Muscle of leg (tissue), 11 donors: Measurements from ENCODE around the gene RNASET2. TPM values are rescaled to one million over a fixed set of nuclear protein-coding genes. Genes with fewer than 3 reads are reported as not detected.
"Not testable (repeated sequence)": the region's sequence is repeated elsewhere in the genome, so short reads cannot be mapped to it uniquely, and the experiment has no call there.

Experiments used
- DNase-seq: peaks from one replicate; pipeline ENCODE4 v3.0.0; 2013
- H3K27ac ChIP-seq: one replicate; pipeline ENCODE4 v1.5.1; 2013; ENCODE audit warnings: mild to moderate bottlenecking, low read length, control low read depth
- H3K27me3 ChIP-seq: one replicate; pipeline ENCODE4 v1.6.1; 2013; ENCODE audit warnings: low read length; ENCODE audit not compliant: control insufficient read depth, insufficient read depth
- H3K36me3 ChIP-seq: one replicate; pipeline ENCODE4 v1.6.1; 2013; ENCODE audit warnings: low read length; ENCODE audit not compliant: control insufficient read depth, insufficient read depth
- H3K4me1 ChIP-seq: one replicate; pipeline ENCODE4 v1.6.1; 2013; ENCODE audit warnings: low read length; ENCODE audit not compliant: control insufficient read depth, insufficient read depth
- H3K4me3 ChIP-seq: one replicate; pipeline ENCODE4 v1.5.1; 2013; ENCODE audit warnings: low read length, control low read depth
- H3K9me3 ChIP-seq: replicated peaks from 2 replicates; pipeline ENCODE4 v1.6.1; 2013; ENCODE audit warnings: low read depth, low read length; ENCODE audit not compliant: control insufficient read depth
- WGBS: methylation state at CpG from one replicate; pipeline ENCODE4 v1.1.5; 2013; ENCODE audit warnings: missing lambda C conversion rate; ENCODE audit not compliant: insufficient coverage; 5-methylcytosine and 5-hydroxymethylcytosine counted together
- polyA plus RNA-seq, 8 donors: library from polyadenylated mRNA; unstranded; fragments of 120-200 nt; gene quantifications; one replicate each; pipeline versions ENCODE4 v1.2.1 to v1.2.3, GENCODE V29; 2013; ENCODE audit warnings: inconsistent platforms in 1 of 8, low replicate concordance in 1 of 8; ENCODE audit not compliant: insufficient read length in 8 of 8, insufficient read depth in 1 of 8
- total RNA-seq: library from RNA; stranded (reverse); fragments of 120-200 nt; gene quantifications from one replicate; pipeline ENCODE4 v1.2.4, GENCODE V29; 2013

Gene RNASET2
- total and polyA plus RNA-seq, 9 donors: 15.4 to 23.8 (median 17.9) TPM

DNA sequence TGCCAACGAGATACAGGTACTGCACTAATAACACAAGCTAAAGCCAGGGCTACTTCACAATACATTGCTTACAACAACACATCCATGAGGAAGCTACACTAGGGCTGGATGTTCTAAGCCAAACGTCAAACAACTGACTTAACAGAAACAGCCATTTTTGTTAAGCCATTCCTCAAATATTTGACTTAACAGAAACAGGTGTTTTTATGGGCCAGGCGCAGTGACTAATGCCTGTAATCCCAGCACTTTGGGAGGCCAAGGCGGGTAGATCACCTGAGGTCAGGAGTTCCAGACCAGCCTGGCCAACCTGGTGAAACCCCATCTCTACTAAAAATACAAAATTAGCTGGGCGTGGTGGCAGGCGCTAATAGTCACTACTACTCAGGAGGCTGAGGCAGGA lies 7.6 kb downstream of the RNASET2 start:
- H3K36me3 ChIP-seq: peaks cover 13% of the 10 kb centered on the region
- DNase-seq, H3K27me3 ChIP-seq, H3K27ac ChIP-seq, H3K4me3 ChIP-seq, H3K9me3 ChIP-seq, H3K4me1 ChIP-seq: not testable (repeated sequence)
- WGBS: 64% methylated on average over 6 of the region's 6 CpGs

DNA sequence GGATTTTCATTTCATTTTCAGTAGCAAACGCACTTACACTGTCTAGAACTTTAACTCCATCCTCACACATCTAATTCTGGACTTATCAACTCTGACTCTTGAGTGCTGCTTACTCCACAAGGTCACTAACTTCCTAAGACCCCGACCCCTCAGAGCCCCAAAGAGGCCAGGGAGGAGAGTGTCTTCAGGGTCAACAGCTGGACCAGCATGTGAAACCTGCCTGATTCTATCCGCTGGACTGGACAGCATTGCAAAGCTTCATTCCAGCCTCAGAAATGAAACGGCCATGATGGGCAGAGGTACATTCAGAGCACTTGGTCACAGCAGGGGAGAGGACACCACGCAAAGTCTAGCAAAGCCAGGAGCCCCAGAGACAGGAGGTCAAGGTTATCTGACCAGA lies 9.1 kb downstream of the RNASET2 start:
- no peaks in the 10 kb centered on the region for H3K9me3 ChIP-seq
- DNase-seq: no peak
- no peaks in the 10 kb centered on the region for H3K4me1 ChIP-seq
- H3K27ac ChIP-seq: no peak overlapping the region
- no peak overlapping the region for H3K4me3 ChIP-seq
- peaks cover 11% of the 10 kb centered on the region for H3K36me3 ChIP-seq
- H3K27me3 ChIP-seq: no peaks in the 10 kb centered on the region
- 75% methylated on average over 5 of the region's 5 CpGs for WGBS

DNA sequence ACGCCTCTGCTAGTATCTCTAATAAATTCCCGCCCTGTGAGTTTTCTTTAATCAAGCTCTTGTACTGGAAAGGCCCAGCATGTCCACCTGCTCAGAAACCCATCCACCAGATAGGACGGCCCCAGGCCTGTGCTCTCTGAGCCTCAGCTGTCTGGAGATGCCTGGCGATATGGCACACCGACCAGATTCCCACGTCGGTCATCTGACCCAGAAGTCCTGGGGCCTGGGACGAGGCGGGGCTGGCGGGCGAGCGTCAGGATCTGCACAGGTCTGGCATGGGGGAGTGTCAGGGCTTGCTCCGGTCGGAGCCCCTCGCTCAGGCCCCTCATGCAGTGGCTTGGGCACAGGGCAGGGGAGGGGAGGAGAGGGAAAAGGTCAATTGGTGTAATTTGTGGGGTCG lies 10.2 kb downstream of the RNASET2 start:
- Histone ChIP-seq H3K36me3 (peaks cover 6% of the 10 kb centered on the region), H3K27ac (no peak overlapping the region), H3K4me3 (no peak overlapping the region), H3K27me3 (no peaks in the 10 kb centered on the region), H3K4me1 (no peaks in the 10 kb centered on the region), H3K9me3 (no peaks in the 10 kb centered on the region)
- WGBS: 96% methylated on average over 6 of the region's 16 CpGs
- DNase-seq: no peak

DNA sequence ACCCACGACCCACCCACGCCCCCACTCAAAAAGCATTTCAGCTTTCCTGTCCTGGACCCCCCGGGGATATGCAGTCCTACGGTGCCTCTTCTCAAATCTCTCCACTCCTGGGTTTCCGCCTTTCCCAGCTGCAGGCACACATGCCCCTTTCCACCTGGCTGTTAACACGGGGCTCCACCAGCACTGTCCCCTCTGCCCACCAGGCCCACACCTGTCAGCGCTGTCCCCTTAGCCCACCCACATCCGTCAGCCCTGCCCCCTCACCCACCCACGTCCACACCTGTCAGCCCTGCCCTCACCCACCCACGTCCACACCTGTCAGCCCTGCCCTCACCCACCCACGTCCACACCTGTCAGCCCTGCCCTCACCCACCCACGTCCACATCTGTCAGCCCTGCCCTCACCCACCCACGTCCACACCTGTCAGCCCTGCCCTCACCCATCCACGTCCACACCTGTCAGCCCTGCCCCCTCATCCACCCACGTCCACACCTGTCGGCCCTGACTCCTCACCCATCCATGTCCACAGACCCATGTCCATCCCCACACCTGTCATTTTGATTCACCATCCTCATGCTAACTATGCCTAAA lies 11.6 kb downstream of the RNASET2 start:
- H3K27me3 ChIP-seq: no peaks in the 10 kb centered on the region
- no peak for DNase-seq
- no peak overlapping the region for H3K4me3 ChIP-seq
- no peak overlapping the region for H3K27ac ChIP-seq
- no peaks in the 10 kb centered on the region for H3K9me3 ChIP-seq
- 86% methylated on average over 16 of the region's 16 CpGs for WGBS
- H3K36me3 ChIP-seq: peaks cover 6% of the 10 kb centered on the region
- no peaks in the 10 kb centered on the region for H3K4me1 ChIP-seq

DNA sequence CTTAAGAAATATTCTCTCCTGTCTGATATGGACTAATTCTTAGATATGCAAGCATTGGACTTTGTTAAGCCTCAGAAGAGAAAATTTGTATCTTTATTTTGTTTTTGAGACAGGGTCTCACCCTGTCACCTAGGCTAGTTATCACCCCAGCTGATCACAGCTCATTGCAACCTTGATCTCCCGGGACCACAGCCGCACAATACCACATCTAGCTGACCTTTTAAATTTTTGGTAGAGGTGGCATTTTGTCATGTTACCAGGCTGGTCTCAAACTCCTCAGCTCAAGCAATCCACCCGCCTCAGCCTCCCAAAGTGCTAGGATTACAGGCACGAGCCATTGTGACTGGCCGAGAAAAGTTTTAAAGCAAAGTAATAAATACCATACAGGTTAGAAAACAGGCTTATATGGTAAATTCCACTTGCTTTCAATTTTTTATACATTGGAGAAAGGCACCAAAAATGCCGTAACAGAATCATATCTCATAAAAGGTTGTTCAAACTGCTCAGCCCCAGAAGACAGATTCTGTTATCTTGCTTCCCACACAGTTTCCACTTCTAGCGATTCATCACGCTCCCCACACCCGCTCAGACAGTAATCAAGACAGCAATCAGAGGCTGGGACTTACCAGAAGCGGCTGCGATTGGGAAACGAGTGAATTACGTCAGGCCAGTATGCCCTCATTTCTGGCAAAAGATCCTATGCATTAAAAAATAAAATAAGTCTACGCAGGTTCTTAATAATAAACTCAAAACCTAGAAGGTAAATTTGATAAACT lies 13.8 kb downstream of the RNASET2 start:
- Histone ChIP-seq H3K4me3 (no peak overlapping the region), H3K9me3 (no peaks in the 10 kb centered on the region), H3K36me3 (peaks cover 14% of the 10 kb centered on the region), H3K27me3 (no peaks in the 10 kb centered on the region), H3K27ac (no peak overlapping the region), H3K4me1 (peaks cover 12% of the 10 kb centered on the region)
- WGBS: 51% methylated on average over 7 of the region's 14 CpGs
- DNase-seq: no peak

DNA sequence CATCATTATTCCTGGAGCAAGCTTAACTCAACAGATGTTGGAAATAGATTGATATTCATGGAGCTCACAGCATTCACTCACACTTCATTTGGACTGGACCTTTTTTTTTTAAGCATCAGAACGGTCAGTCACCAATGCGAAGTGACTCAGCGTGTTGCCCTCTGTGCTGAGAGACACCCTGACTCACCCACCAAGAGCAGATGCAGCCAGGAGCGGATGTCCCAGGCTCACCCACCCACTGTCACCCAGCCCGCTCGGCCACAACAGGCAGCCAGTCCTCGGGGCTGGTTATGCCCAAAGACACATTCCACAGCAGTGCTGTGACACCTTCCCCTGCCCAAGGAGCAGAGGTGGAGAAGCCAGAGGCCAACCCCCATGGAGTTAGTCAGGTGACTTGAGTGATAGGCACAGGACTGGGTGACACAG lies 15.7 kb downstream of the RNASET2 start:
- H3K4me1 ChIP-seq: peaks cover 12% of the 10 kb centered on the region
- no peak for DNase-seq
- H3K4me3 ChIP-seq: no peak overlapping the region
- no peak overlapping the region for H3K27ac ChIP-seq
- H3K9me3 ChIP-seq: no peaks in the 10 kb centered on the region
- H3K36me3 ChIP-seq: peaks cover 8% of the 10 kb centered on the region
- no peaks in the 10 kb centered on the region for H3K27me3 ChIP-seq
- 87% methylated on average over 6 of the region's 7 CpGs for WGBS

DNA sequence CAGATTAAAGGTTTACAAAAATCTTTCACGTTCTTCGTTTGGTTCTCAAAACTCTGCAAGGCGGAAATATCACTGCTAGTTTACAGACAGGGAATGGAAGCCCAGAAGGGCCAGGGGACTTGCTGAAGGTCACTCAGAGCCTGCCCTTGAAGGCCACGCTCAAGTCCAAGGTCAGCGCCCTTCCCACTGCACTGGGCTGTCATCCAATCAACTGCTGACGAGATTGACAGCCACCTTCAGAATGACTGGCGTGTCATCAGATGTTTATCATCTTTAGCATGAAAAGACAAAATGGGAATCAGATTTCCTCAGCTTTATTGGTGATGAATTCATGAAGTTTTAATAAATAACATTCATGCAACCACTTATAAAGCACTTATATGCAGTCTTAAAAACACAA lies 16.5 kb downstream of the RNASET2 start:
- DNase-seq: no peak
- no peaks in the 10 kb centered on the region for H3K9me3 ChIP-seq
- H3K4me1 ChIP-seq: peaks cover 12% of the 10 kb centered on the region
- no peak overlapping the region for H3K27ac ChIP-seq
- peaks cover 8% of the 10 kb centered on the region for H3K36me3 ChIP-seq
- H3K27me3 ChIP-seq: no peaks in the 10 kb centered on the region
- no peak overlapping the region for H3K4me3 ChIP-seq
- 77% methylated on average over 6 of the region's 7 CpGs for WGBS

DNA sequence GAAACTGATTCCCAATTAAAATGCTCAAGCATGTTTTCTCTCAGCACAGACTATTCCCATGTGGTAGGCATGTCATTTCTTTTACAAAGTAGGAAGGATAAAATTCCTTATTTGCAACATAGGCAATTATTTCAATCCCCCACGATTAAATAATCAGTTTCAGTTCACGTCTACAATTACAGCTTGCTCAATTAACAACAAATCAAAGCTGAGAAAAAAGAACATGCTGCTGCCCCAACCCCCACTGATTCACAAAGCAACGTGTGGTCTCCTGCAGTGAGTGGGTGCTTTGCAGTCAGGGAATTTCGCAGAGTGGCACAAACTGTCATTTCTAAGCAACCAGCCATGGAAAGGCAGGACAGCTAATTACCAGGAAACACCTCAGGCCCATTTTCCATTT lies 17.0 kb downstream of the RNASET2 start:
- Histone ChIP-seq H3K36me3 (peaks cover 8% of the 10 kb centered on the region), H3K27ac (no peak overlapping the region), H3K9me3 (no peaks in the 10 kb centered on the region), H3K4me3 (no peak overlapping the region), H3K27me3 (no peaks in the 10 kb centered on the region), H3K4me1 (peaks cover 12% of the 10 kb centered on the region)
- DNase-seq: no peak
- no CpG with 5 or more reads among the region's 4 CpGs for WGBS

DNA sequence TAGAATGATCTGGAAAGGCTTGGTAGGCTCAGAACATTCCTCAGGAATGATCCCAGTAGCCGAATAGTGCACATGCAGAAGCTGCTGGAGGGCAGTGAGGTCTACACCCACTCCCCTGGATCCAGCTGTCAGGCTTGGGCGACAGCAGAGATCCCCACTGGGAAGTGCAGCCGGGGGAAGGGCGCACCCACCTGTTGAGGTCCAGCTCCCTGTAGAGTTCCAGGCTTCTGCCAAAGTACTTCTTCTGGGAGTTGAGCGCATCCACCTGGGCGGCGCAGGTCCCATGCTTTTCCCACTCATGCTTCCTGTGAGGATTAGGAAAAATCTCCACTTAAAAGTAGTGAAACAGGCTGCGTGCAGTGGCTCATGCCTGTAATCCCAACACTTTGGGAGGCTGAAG lies 17.6 kb downstream of the RNASET2 start:
- peaks cover 8% of the 10 kb centered on the region for H3K36me3 ChIP-seq
- no peak for DNase-seq
- 83% methylated on average over 4 of the region's 8 CpGs for WGBS
- H3K27ac ChIP-seq: no peak overlapping the region
- H3K27me3 ChIP-seq: no peaks in the 10 kb centered on the region
- H3K4me3 ChIP-seq: no peak overlapping the region
- H3K4me1 ChIP-seq: peaks cover 12% of the 10 kb centered on the region
- H3K9me3 ChIP-seq: no peaks in the 10 kb centered on the region

DNA sequence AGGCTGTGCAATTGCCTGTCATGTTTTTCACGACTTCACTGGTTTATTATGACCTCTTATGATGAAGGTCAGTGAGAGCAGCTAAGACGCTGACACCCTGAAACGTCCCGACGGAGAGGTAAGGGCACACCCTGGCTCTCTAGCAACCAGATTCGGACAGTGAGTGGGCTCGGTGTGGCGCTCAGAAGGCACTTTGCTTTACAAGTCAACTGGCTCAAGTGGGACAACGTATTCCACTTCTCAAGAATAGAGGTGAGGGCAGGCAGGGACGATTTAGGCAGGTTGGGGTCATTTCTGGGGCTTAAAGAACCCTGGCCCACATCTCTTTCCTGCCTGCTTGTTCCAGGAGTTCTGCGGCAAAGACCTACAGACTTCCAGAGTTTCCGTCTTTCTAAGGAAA lies 18.2 kb downstream of the RNASET2 start:
- H3K4me1 ChIP-seq: peaks cover 12% of the 10 kb centered on the region
- DNase-seq: no peak
- H3K27me3 ChIP-seq: no peaks in the 10 kb centered on the region
- H3K27ac ChIP-seq: no peak overlapping the region
- H3K9me3 ChIP-seq: no peaks in the 10 kb centered on the region
- H3K36me3 ChIP-seq: peaks cover 8% of the 10 kb centered on the region
- H3K4me3 ChIP-seq: no peak overlapping the region
- 83% methylated on average over 10 of the region's 12 CpGs for WGBS
